PC-9 (cell line): ENCODE data around the gene OXA1L. TPM values are rescaled to one million over a fixed set of nuclear protein-coding genes. Genes with fewer than 3 reads are reported as not detected.
"Not testable (repeated sequence)": the region's sequence is repeated elsewhere in the genome, so short reads cannot be mapped to it uniquely, and the experiment has no call there.

Experiments used
- BruUV-seq: library from RNA; stranded (reverse); fragments of 400-500 nt; replicated peaks from 2 replicates; lab custom pipeline; 2021; lab: Mats Ljungman, UMichigan
- CTCF ChIA-PET: fragments of 300-600 bp; sonication (Branson Sonifier 250); formaldehyde crosslinking; loops from one replicate; lab custom pipeline; 2022; ENCODE audit warnings: antibody characterized with exemption; lab: Charles Lee
- POLR2A ChIA-PET: fragments of 300-600 bp; sonication (Branson Sonifier 250); formaldehyde crosslinking; loops from one replicate; lab custom pipeline; 2022; ENCODE audit warnings: antibody characterized with exemption; ENCODE audit not compliant: unreplicated experiment; lab: Charles Lee
- DNase-seq, 2 experiments: peaks; one replicate each; pipeline versions ENCODE4 v3.0.0 to v3.0.0-alpha.2; 2015 to 2022; ENCODE audit warnings: mixed read lengths in 1 of 2
- H2AFZ ChIP-seq: fragments of 200-600 bp; sonication (generic); 2 replicates; pipeline ENCODE4 v1.8.1; 2017; ENCODE audit warnings: antibody characterized with exemption
- H3F3A ChIP-seq: fragments of 200-600 bp; sonication (generic); 2 replicates; pipeline ENCODE4 v1.8.1; 2017; ENCODE audit warnings: antibody characterized with exemption, mild to moderate bottlenecking, low read depth; ENCODE audit not compliant: insufficient read depth
- H3K27ac ChIP-seq: fragments of 200-600 bp; sonication (generic); 2 replicates; pipeline ENCODE4 v1.6.1; 2016; ENCODE audit warnings: mixed run types
- H3K27me3 ChIP-seq: fragments of 200-600 bp; sonication (generic); 2 replicates; pipeline ENCODE4 v1.6.1; 2016; ENCODE audit warnings: low read depth, mixed run types; ENCODE audit not compliant: insufficient read depth
- H3K36me3 ChIP-seq: fragments of 200-600 bp; sonication (generic); 2 replicates; pipeline ENCODE4 v1.6.1; 2016; ENCODE audit warnings: low read depth, mixed run types
- H3K4me1 ChIP-seq: fragments of 200-600 bp; sonication (generic); replicated peaks from 2 replicates; pipeline ENCODE4 v1.6.1; 2016; ENCODE audit warnings: mixed run types; ENCODE audit not compliant: insufficient read depth
- H3K4me2 ChIP-seq: fragments of 200-600 bp; sonication (generic); 2 replicates; pipeline ENCODE4 v1.6.1; 2017; ENCODE audit warnings: mixed run types
- H3K4me3 ChIP-seq: fragments of 200-600 bp; sonication (generic); 2 replicates; pipeline ENCODE4 v1.6.1; 2016; ENCODE audit warnings: mixed run types
- H3K79me2 ChIP-seq: fragments of 200-600 bp; sonication (generic); 2 replicates; pipeline ENCODE4 v1.6.1; 2017; ENCODE audit warnings: low read depth, mixed run types
- H3K9me2 ChIP-seq: fragments of 200-600 bp; sonication (generic); 2 replicates; pipeline ENCODE4 v1.8.1; 2017; ENCODE audit warnings: mild to moderate bottlenecking; ENCODE audit not compliant: insufficient read depth
- H3K9me3 ChIP-seq: fragments of 200-600 bp; sonication (generic); 2 replicates; pipeline ENCODE4 v1.8.1; 2016; ENCODE audit warnings: low read depth; ENCODE audit not compliant: insufficient read depth
- H4K20me1 ChIP-seq: fragments of 200-600 bp; sonication (generic); 2 replicates; pipeline ENCODE4 v1.8.1; 2017; ENCODE audit not compliant: insufficient read depth
- CTCF ChIP-seq: fragments of 200-600 bp; sonication (generic); conservative IDR thresholded peaks from 2 replicates; pipeline ENCODE4 v1.6.1; 2017; ENCODE audit warnings: mixed run types, antibody characterized with exemption, mild to moderate bottlenecking, moderate library complexity
- EZH2 ChIP-seq: fragments of 200-600 bp; sonication (generic); IDR thresholded peaks from 2 replicates; pipeline ENCODE4 v1.8.0; 2017; ENCODE audit warnings: antibody characterized with exemption, low read depth
- intact Hi-C: fragments of 100-400 bp; cut with micrococcal nuclease; formaldehyde crosslinking; loops from one replicate; pipeline ENCODE4 v1.10.0; 2022; ENCODE audit not compliant: unreplicated experiment
- total RNA-seq: library from RNA; stranded (reverse); gene quantifications from 2 replicates; pipeline ENCODE4 v1.2.3, GENCODE V29; 2021

Gene OXA1L
- total RNA-seq, 1 experiment from 2014 or later: 70.9 TPM

GRCh38 chr14:22786685-22787084, 20.2 kb downstream of the OXA1L start:
- no peaks in the 10 kb centered on the region for H3K27me3 ChIP-seq
- H3K4me1 ChIP-seq: peaks cover 19% of the 10 kb centered on the region
- H3K9me2 ChIP-seq: no peaks in the 10 kb centered on the region
- H3K9me3 ChIP-seq: no peaks in the 10 kb centered on the region
- DNase-seq: no peak
- intact Hi-C loops: no loop called here
- no peak overlapping the region for H3K27ac ChIP-seq
- no peaks in the 10 kb centered on the region for H3K36me3 ChIP-seq
- ChIA-PET CTCF (no interaction called here), POLR2A (no interaction called here)
- H3K4me2 ChIP-seq: no peak overlapping the region
- TF ChIP-seq CTCF (no peak), EZH2 (no peak)
- H3K4me3 ChIP-seq: no peak overlapping the region
- no TSS peak for BruUV-seq
- H3F3A ChIP-seq: 0 out of 2 replicates have a peak, but pooled peaks cover 4% of the 10 kb centered on the region
- H2AFZ ChIP-seq: no peak overlapping the region
- no peaks in the 10 kb centered on the region for H3K79me2 ChIP-seq
- no peaks in the 10 kb centered on the region for H4K20me1 ChIP-seq

GRCh38 chr14:22791301-22791700, 24.8 kb downstream of the OXA1L start:
- intact Hi-C loops: no loop called here
- no peaks in the 10 kb centered on the region for H3K27me3 ChIP-seq
- no peaks in the 10 kb centered on the region for H3K9me2 ChIP-seq
- H3K4me2 ChIP-seq: no peak overlapping the region
- ChIA-PET CTCF (no interaction called here), POLR2A (interaction anchor here (0.7 kb wide), 1 partner anchor 600 kb away, joined by 5 read pairs; no protein-coding TSS in a partner anchor)
- H3K4me1 ChIP-seq: peaks cover 19% of the 10 kb centered on the region
- 0 out of 2 replicates have a peak, but pooled peaks cover 4% of the 10 kb centered on the region for H3F3A ChIP-seq
- no TSS peak for BruUV-seq
- no peak overlapping the region for H3K27ac ChIP-seq
- DNase-seq: no peak
- no peaks in the 10 kb centered on the region for H3K79me2 ChIP-seq
- H3K4me3 ChIP-seq: no peak overlapping the region
- H3K9me3 ChIP-seq: no peaks in the 10 kb centered on the region
- no peak for TF ChIP-seq EZH2
- TF ChIP-seq CTCF: no peak
- no peaks in the 10 kb centered on the region for H3K36me3 ChIP-seq
- H2AFZ ChIP-seq: no peak overlapping the region
- H4K20me1 ChIP-seq: no peaks in the 10 kb centered on the region

GRCh38 chr14:22792158-22792557, 25.7 kb downstream of the OXA1L start:
- Histone ChIP-seq H3K36me3 (no peaks in the 10 kb centered on the region), H3K4me2 (no peak overlapping the region), H3K79me2 (no peaks in the 10 kb centered on the region), H3K27ac (no peak overlapping the region), H3F3A (0 out of 2 replicates have a peak, but pooled peaks cover 4% of the 10 kb centered on the region), H3K9me2 (no peaks in the 10 kb centered on the region), H3K9me3 (no peaks in the 10 kb centered on the region), H4K20me1 (no peaks in the 10 kb centered on the region), H3K4me3 (no peak overlapping the region), H2AFZ (no peak overlapping the region), H3K27me3 (no peaks in the 10 kb centered on the region), H3K4me1 (peaks cover 19% of the 10 kb centered on the region)
- no peak for TF ChIP-seq EZH2
- no peak for TF ChIP-seq CTCF
- ChIA-PET CTCF (no interaction called here), POLR2A (no interaction called here)
- no TSS peak for BruUV-seq
- intact Hi-C loops: no loop called here
- DNase-seq: no peak

GRCh38 chr14:22793550-22793949, 27.1 kb downstream of the OXA1L start:
- H3K36me3 ChIP-seq, H4K20me1 ChIP-seq, H3K27me3 ChIP-seq, DNase-seq, intact Hi-C loops, H3K9me2 ChIP-seq, H3F3A ChIP-seq, H2AFZ ChIP-seq, H3K79me2 ChIP-seq, H3K9me3 ChIP-seq, H3K4me3 ChIP-seq, H3K4me2 ChIP-seq, CTCF ChIA-PET, H3K27ac ChIP-seq, BruUV-seq: not testable (repeated sequence)
- peaks cover 19% of the 10 kb centered on the region for H3K4me1 ChIP-seq
- POLR2A ChIA-PET: interaction anchor here (0.6 kb wide), 1 partner anchor 19 kb away, joined by 9 read pairs; no protein-coding TSS in a partner anchor
